Head of caudate nucleus (tissue), 42 donors: ENCODE results near the gene PDIA4.
"Not testable (repeated sequence)": the region's sequence is repeated elsewhere in the genome, so short reads cannot be mapped to it uniquely, and the experiment has no call there.

Source experiments
- DNase-seq, 42 donors: peaks; one replicate each; pipeline versions ENCODE4 v3.0.0 to v3.0.0-alpha.2; 2020 to 2021; ENCODE audit warnings: mixed read lengths in 7 of 42
- intact Hi-C: fragments of 100-400 bp; cut with DNase I; formaldehyde crosslinking; loops from one replicate; pipeline ENCODE4 v1.15.0; 2022

PDIA4 gene

DNA sequence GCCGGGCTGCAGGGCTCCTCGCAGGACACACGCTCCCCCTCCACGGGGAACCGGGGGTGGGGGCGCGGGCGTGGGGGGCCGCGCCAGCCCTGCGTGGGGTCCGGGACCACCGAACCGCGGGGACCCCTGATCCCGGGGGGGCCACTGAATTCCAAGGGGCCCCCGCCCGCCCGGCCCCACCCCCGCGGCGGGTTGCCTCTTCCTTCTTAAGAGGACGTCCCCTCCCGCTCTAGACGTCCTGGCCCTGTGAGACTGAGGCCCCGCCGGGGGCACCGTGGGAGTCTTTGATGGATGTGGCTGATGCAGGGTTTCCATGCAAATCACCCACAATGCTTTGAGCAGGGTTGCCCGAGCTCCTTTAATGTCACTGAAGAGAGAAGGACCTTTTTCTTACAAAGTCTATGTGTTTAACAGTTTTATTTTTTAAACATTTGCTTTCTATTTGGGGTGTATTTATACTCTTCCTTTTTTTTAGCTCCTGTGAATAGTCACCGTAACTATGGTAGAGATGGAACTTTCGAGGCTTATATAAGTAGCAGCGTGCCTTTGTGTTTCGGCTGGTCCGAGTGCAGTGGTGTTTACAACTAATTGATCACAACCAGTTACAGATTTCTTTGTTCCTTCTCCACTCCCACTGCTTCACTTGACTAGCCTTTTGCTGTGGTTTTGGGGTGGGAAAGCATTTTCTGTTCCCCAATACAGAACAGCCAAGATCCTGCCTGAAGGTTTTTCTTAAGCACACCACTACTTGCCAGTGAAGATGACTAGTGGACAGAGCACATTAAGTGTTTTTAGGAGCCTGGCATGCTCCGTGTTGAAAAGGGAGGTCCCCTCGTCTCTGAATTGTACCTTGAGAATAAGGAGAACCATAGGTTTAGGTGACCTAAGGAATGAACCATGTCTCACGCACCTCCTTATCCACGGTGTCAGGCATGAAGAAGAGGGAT is 44.8 kb downstream of the PDIA4 start:
- intact Hi-C loops: no loop called here
- peak; percentile 50 to 89 (median 76) for DNase-seq

DNA sequence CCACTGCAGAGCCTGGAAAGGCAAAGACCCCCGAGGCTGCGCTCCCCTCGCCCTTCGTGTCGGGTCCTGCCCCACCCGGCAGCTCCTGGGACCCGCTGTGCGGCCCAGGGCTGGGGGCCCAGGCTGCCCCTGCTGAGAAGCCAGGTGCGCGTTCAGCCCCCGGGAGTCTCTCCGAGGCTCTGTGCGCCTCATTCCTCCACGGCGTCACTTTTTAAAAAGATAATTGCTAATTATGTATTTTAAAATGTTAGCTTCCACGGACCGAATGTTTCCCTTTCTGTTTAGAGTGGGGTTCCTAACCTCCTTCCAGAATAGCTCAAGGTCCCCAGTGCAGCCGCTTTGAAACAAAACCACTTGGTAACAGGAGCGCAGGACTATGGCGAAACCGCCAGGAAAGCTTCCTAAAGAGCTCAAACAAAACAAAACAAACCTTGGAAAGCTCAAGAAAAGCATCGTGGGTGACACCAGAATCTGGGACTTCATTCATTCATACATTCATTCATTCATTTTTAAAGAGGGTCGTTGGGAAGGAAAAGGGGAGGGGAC is 45.6 kb downstream of the PDIA4 start:
- DNase-seq: peak in 10 of 42 donors; percentile 18 to 63 (median 36)
- intact Hi-C loops: no loop called here

DNA sequence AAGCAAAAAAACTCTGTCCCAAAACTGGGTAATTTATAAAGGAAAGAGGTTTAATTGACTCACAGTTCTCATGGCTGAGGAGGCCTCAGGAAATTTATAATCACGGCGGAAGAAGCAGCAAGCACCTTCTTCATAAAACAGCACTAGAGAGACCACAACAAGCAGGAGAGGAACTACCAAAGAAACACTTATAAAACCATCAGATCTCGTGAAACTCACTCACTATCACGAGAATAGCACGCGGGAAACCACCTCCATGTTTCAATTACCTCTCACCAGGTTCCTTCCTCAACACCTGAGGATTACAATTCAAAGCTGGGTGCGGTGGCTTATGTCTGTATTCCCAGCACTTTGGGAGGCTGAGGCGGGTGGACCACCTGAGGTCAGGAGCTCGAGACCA is 48.5 kb downstream of the PDIA4 start:
- DNase-seq: no peak
- intact Hi-C loops: no loop called here

DNA sequence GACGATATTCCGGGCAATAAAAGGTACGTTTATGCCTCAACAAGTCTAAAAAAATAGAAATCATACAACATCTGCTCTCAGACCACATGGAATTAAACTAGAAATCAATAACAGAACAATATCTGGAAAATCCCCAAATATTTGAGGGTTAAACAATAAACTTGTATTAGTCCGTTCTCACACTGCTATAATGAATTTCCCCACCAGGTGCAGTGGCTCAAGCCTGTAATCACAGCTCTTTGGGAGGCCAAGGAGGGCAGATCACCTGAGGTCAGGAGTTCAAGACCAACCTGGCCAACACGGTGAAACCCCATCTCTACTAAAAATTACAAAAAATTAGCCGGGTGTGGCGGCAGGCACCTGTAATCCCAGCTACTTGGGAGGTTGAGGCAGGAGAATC is 49.2 kb downstream of the PDIA4 start:
- intact Hi-C loops, DNase-seq: not testable (repeated sequence)

DNA sequence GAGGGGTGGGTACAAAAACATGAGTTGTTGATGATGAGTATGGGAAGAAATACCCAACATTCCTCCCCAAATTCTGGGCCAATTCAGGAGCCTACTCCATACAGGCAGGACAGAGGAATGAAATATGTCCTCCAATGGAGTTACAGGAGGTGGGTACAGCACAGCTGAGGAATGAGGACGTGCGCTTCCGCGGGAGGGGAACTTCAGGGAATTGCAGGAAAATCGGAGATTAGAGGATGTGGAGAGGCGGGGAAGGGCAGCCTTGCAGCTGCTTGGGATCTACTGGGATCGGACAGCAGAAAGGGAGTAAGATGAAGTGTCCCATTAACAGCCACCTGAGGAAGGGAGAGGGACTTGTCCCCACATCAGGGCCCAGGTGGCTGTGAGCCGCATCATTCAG is 50.2 kb downstream of the PDIA4 start:
- no peak for DNase-seq
- intact Hi-C loops: no loop called here

DNA sequence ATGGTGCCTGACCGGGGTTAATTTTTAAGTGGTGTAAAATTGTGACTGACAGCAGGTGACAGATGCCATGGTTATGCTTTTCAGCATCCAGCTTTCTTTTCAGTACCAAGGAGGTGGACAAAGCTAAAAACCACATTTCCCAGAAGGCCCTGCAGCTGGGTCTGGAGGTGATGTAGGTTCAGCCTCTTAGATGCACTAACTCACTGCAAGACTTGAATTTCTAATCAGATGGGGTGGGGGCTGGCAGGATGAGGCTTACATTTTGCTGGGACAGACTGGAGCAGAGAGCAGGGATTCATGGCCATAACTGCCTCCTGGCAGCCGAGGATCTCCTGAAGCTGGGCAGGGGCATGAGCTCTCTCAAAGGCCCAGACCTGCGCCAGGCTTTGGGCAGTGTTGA is 52.4 kb downstream of the PDIA4 start:
- intact Hi-C loops: no loop called here
- DNase-seq: no peak

DNA sequence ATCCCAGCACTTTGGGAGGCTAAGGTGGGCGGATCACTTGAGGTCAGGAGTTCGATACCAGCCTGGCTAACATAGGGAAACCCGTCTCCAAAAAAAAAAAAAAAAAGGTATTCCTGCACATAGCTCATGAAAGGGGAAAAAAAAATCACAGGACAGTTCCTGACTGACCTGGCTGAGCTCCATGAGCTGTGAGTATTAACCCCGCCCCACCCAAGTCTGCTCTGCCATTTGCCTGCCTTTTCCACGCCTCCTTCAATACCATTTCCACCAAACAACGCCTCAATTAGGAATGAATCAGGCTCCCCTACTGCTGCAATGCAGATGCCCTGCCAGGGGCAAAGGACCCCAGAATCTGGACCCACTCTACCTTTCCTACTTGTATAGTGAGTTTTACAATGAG is 55.0 kb downstream of the PDIA4 start:
- intact Hi-C loops: no loop called here

DNA sequence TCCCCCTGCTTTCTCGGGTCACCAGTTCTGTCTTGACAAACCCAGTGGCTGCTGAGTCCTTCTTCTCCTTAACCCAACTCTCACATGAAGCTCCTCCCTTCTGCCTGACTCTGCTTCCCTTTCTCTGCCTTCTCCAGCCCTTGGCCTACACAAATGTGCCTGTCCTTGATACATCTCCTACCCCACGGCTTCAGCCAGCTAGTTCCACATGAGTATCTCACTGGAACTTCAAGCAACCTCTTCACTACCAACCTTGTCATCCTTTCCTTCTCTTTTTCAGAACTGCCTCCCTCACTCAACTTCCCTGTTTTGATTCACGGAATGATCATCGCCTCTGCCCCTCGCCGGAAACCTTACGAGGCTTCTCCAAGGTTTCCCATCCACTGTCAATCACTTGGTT is 55.9 kb downstream of the PDIA4 start:
- intact Hi-C loops: no loop called here
- no peak for DNase-seq

More for the DNA sequence above, 55.0 kb downstream of the PDIA4 start:
- DNase-seq: no peak

GRCh38 chr7:148967602-148968001 is 60.7 kb downstream of the PDIA4 start:
- DNase-seq: no peak
- intact Hi-C loops: loop anchor here (10.0 kb wide), 1 partner anchor 263 kb away; no protein-coding TSS in a partner anchor

DNA sequence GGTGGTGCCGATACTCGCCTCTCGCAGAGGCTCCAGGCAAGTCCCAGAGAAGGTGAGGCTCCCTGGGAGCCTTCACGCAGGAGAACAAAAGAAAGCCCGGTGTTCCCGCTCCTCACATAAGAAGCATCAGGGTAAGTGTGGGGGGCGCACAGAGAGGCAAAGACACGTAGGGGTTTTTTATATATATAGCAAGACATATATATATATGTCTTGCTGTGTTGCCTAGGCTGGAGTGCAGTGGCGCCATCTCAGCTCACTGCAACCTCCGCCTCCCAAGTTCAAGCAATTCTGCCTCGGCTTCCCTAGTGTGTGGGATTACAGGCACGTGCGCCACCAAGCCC is 61.3 kb downstream of the PDIA4 start:
- intact Hi-C loops: loop anchor here (10.0 kb wide), 1 partner anchor 262 kb away; no protein-coding TSS in a partner anchor
- no peak for DNase-seq

DNA sequence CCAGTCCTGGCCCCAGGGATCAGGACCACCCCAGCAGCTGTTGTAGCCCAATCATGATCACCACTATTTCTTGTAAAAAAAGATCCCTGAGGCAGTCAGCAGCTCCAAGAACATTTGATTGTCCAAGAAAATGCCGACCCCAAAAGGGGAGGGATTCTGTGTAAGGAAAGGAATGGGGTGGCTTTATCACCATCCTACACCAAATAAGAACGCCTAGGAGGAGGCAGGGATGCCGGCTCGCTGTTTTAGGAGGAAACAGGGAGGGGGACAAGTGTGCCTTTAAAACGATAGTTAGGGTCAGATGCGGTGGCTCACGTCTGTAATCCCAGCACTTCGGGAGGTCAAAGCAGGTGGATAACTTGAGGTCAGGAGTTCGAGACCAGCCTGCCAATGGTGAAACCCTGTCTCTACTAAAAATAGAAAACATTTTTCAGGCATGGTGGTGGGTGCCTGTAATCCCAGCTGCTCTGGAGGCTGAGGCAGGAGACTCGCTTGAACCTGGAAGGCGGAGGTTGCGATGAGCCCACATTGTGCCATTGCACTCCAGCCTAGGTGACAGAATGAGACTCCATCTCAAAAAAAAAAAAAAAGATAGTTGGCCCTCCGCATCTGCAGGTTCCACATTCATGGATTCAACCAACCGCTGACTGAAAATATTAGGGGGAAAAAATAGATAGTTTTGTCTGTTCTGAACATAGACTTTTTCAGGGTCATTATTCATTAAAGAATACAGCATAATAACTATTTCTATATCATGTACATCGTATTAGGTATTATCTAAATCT is 63.6 kb downstream of the PDIA4 start:
- intact Hi-C loops: loop anchor here (5.0 to 10.0 kb wide), 3 partner anchors 260 to 462 kb away; no protein-coding TSS in a partner anchor
- DNase-seq: no peak

DNA sequence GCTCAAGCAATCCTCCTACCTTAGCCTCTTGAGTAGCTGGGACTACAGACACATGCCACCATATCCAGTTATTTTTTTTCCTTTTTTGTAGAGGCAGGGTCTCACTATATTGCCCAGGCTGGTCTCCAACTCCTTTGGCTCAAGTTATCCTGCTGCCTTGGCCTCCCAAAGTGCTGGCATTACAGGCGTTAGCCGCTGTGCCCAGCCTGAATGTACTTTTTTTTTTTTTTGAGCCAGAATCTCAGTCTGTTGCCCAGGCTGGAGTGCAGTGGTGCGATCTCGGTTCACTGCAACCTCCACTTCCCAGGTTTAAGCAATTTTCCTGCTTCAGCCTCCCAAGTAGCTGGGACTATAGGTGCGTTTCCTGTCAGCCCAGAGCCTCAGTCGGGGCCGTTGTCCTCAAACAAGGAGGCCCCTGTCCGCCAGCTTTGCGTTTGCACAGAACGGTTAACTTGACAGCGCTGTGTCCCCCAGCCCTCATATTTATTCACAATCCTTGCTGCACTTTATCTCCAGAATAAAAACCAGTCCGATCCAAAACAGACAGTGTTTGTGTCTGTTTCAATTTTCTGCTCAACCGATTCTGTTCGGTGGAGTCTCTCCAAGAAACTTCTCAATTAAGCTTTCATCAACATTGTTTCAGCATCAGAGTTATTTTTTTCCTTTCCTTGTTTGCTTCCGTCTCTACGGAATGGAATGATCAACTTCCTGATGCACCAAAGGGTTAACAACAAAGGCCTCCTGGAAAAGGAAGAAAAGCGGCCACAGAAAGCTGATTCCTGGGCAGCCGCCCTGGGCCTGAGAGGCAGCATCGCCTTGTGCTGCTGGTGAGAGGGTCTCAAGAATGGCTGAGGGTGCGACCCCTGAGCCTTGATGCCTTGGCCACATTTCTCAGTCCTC is 64.5 kb downstream of the PDIA4 start:
- intact Hi-C loops: loop anchor here (5.0 to 10.0 kb wide), 3 partner anchors 259 to 462 kb away; no protein-coding TSS in a partner anchor
- peak in 9 of 42 donors; percentile 12 to 47 (median 35) for DNase-seq

DNA sequence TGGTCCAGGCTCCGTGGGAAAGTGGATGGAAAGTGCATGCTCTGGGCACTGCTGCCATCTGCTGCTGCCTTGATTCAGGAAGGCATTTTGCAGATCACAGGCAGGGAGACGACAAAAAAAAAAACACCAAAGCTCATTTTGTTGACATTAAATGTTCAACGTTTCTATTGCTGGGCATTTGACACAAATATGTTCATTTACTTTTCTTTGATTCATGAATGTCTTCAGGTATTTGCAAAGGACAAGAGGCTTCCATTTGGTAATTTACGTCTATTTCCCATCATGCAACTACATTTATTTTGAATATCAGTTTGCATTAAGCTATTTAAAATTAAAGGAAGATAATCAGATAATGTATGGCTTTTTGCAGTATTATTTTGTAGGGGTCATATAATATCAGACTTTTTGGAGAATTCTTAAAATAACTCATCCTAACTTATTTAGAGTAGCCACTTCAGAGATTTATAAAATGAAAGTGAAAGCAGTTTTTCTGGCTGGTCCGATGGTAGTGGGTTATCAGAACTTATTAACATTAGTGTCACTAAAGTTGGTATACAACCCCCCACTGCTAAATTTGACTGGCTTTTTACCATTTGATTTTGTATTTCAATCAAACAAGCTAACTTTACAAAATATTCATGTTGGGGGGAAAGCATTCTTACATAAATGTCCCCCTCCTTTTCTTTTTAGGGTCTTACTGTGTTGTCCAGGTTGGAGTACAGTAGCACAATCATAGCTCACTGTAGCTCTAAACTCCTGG is 65.3 kb downstream of the PDIA4 start:
- intact Hi-C loops: loop anchor here (5.0 to 10.0 kb wide), 3 partner anchors 258 to 461 kb away; no protein-coding TSS in a partner anchor
- DNase-seq: peak; percentile 62 to 92 (median 81)

DNA sequence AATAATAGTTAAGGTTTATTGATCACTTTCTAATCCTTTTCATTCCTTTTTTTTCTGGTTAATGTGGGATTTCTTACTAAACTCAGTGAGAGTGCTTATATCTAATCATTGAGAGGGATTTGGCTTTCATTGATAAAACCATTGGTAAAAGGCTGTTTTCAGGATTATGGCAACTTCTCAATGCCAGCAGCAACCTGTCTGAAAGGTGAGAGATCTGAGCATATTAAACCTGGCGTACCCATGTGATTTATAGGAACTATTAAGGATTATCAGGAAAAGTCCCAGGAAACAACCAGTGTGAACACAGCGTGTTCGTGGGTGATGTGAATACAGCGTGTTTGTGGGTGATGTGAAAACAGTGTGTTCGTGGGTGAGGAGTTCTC is 65.9 kb downstream of the PDIA4 start:
- no peak for DNase-seq
- intact Hi-C loops: loop anchor here (5.0 to 10.0 kb wide), 3 partner anchors 258 to 460 kb away; no protein-coding TSS in a partner anchor

DNA sequence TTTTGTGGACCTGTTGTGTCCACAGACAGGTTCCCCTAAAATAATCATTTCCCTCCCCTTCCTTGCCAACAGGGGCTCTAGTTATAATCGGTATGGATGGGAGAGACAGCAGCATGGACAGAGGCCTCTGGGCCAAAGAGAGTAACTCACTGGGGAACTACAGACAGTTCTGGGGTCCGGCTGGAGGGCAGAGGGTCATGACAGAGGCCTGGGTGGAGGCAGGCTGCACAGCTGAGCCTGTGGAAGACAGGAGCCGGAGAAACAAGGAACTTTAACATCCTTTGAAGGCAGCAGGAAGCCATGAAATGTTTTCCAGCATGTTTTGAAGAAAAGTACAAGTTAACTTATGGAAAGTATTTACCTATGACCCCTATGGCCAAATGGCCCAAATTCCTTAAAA is 68.6 kb downstream of the PDIA4 start:
- intact Hi-C loops: loop anchor here (5.0 to 10.0 kb wide), 3 partner anchors 255 to 457 kb away; no protein-coding TSS in a partner anchor
- DNase-seq: no peak

GRCh38 chr7:148958061-148958460 is 70.2 kb downstream of the PDIA4 start:
- no peak for DNase-seq
- intact Hi-C loops: no loop called here

GRCh38 chr7:148954766-148955165 is 73.5 kb downstream of the PDIA4 start:
- intact Hi-C loops: no loop called here

GRCh38 chr7:148953676-148954075 is 74.6 kb downstream of the PDIA4 start:
- intact Hi-C loops: no loop called here
- DNase-seq: no peak

More at GRCh38 chr7:148954766-148955165, 73.5 kb downstream of the PDIA4 start:
- no peak for DNase-seq
